Activated CD8-positive, alpha-beta memory T cell treated with anti-CD3 and anti-CD28 coated beads for 36 hours (primary cell): Measurements from ENCODE around the gene SYTL3. TPM values are rescaled to one million over a fixed set of nuclear protein-coding genes. Genes with fewer than 3 reads are reported as not detected.

ENCODE experiments used
- CTCF ChIA-PET: fragments of 350-600 bp; sonication (Branson Sonifier 250); formaldehyde crosslinking; loops from one replicate; lab custom pipeline; 2021; ENCODE audit warnings: antibody characterized with exemption; lab: Charles Lee
- POLR2A ChIA-PET: fragments of 350-600 bp; sonication (Branson Sonifier 250); formaldehyde crosslinking; loops from one replicate; lab custom pipeline; 2021; ENCODE audit warnings: antibody characterized with exemption; lab: Charles Lee
- total RNA-seq, 2 experiments: library from RNA; stranded (reverse); gene quantifications; one replicate each; pipeline ENCODE4 v1.2.3, GENCODE V29; 2021

The SYTL3 gene
- total RNA-seq, 2 experiments from 2014 or later = 119 to 124 TPM

DNA sequence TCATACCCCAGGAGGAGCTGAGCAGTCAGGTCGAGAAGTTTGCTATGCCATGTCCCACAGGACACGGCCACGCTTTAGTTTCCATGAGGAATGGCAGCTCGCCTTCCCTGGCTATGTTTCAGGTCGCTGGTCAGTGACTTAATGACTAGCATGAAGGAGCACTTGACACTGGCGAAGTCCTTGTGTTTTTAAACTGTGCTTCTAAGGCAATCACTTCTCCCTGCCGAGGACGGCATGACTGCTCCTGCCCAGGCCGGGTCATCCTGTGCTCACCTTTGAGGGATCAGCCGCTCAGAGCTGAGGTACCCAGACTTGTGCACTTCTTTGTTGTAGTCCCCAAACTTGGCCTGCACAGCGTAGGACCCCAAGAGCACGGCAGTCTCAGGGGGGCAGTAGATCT, 135.2 kb downstream of the SYTL3 start:
- CTCF ChIA-PET = interaction anchor here (0.6 kb wide), 1 partner anchor 152 kb away, joined by 3 read pairs; no protein-coding TSS in a partner anchor
- POLR2A ChIA-PET = no interaction called here

DNA sequence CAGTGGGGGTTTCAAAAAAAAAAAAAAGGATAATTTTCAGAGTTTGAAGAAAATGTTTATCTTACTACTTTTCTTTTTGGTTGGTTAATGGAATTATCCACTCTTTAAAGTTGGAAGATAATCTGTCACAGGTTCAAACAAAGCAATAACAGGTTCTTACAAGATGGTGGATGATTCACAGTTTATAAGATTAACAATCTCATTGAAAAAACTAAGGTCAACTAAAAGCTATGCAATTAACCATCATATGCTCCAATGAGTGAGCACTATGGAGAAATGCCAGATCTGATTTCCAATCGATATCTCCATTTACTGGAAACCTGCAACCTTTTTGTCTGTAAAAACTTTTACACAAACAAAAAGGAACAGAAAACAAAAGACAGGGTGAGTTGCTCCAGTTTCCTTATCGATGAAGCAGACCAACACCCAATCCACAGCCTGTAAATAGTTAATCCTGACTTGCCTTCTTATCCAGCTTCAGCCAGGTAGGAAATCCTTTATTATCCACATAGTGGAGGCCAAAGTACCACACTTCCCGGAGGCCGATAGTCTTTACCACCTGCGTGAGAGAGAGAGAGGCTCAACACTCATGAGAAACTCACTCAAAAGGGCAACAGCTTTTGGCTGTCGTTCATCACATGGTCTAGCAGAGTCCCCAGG, 136.9 kb downstream of the SYTL3 start:
- ChIA-PET POLR2A (no interaction called here), CTCF (interaction anchor here (0.7 to 1.8 kb wide), 3 partner anchors 15 to 103 kb away, joined by 3 read pairs; no protein-coding TSS in a partner anchor)

DNA sequence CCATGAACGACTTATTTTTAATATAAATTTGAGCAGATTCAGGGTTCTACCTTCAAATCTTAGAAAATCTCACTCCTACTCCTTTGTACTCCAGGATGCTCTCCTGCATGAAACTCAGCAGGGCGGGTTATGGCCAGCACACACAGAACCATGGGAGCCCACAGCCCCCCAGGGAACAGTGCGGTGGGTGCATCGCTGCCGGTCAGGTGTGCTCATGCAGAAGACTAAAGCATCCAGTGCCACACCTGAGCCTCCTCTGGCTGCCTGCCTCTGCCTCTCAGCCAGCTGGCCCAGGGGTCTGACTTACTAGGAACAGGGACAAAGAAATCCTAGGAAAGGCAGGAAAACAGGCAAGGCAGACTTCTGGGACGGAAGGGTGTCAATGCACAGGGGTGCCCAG, 137.5 kb downstream of the SYTL3 start:
- ChIA-PET CTCF (interaction anchor here (1.8 kb wide), 1 partner anchor 103 kb away, joined by 3 read pairs; no protein-coding TSS in a partner anchor), POLR2A (no interaction called here)

DNA sequence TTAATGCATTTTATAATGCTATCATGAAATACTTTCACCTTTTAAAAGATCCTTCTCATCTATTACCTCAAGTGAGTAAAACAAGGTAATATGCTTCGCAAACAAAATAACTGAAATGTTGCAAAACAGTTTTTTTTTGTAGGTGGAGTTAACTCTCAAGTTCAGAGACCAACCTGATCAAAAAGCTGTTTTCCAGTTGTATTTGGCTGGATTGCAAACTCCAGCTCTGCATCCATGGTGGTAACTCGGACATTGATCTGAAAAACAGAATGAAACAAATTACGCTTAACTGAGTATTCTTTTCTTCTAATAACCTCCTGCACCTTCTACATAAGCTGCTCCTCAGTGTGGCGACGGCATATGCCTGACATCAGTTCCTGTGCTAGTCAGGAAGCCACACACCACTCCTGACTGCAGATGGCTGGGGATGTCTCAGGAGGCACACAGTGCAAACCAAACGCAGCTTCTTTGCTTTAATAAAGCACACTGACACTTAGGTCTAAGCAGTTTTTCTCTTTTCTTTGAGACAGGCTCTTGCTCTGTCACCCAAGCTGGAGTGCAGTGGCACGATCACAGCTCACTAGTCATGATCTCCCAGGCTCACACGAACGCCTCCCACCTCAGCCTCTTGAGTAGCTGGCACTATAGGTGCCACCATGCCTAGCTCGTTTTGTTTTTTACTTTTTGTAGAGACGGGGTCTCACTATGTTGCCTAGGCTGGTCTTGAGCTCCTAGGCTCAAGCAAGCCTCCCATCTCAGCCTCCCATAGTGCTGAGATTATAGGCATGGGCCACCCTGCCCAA, 139.5 kb downstream of the SYTL3 start:
- ChIA-PET POLR2A (interaction anchor here (0.6 kb wide), 1 partner anchor 82 kb away, joined by 3 read pairs; no protein-coding TSS in a partner anchor), CTCF (interaction anchor here (0.6 to 1.7 kb wide), 4 partner anchors 33 to 210 kb away, joined by 3 to 10 read pairs (median 4); partner anchors contain the start of gene RSPH3)

DNA sequence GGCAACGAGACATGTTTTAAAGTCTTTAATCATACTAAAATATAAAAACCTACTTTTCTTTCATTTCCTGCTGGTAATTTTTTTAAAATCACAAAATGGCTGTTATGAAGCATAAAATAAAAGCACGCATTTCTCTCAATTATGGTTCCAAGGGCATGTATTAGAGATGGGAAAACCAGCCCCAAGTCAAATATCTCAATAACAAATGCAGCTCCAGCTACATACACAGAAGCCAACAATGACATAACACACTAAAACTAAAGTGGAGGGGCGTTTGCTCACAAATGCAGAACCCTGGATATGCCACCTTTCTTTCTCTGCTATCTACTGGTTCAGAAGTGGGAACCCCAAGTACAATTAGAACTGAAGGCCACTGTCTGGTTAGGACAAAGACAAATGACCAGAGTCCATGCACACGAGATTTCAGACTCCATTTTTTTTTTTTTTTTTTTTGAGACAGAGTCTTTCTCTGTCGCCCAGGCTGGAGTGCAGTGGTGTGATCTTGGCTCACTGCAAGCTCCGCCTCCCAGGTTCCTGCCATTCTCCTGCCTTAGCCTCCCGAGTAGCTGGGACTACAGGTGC, 141.5 kb downstream of the SYTL3 start:
- POLR2A ChIA-PET = no interaction called here
- CTCF ChIA-PET = interaction anchor here (0.8 to 1.6 kb wide), 4 partner anchors 87 to 313 kb away, joined by 3 to 4 read pairs (median 4); no protein-coding TSS in a partner anchor

DNA sequence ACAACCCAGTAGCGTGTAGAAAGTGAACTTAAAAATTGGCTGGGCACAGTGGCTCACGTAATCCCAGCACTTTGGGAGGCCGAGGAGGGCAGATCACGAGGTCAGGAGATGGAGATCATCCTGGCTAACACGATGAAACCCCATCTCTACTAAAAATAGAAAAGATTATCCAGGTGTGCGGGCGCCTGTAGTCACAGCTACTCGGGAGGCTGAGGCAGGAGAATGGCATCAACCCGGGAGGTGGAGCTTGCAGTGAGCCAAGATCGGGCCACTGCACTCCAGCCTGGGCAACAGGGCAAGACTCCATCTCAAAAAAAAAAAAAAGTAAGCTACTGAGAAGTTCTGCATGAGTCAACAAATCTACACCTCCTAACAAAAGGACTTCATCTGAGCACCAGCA, 142.7 kb downstream of the SYTL3 start:
- ChIA-PET POLR2A (interaction anchor here (0.6 kb wide), 1 partner anchor 11 kb away, joined by 3 read pairs; no protein-coding TSS in a partner anchor), CTCF (interaction anchor here (0.6 to 1.7 kb wide), 6 partner anchors 11 to 312 kb away, joined by 3 to 4 read pairs (median 4); no protein-coding TSS in a partner anchor)

DNA sequence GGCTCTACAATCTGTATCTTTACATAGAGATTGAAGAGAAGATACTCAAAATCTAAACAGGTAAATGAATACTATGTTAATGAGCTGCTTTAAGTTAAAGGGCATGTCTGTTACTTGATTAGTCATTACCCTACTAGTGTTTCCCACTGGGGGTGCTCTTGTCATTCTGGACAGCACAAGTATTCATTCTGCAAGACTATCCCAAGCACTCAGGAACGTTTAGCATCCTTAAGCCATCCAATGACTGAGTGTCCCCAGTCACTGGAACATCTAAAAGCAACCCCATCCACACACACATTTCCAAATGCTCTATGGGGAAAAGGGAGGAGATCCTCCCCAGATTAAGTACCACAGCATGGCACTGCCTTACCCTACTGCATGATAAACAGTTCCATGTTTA, 143.6 kb downstream of the SYTL3 start:
- CTCF ChIA-PET = interaction anchor here (0.6 to 1.7 kb wide), 7 partner anchors 10 to 287 kb away, joined by 3 to 4 read pairs (median 3); no protein-coding TSS in a partner anchor
- POLR2A ChIA-PET = interaction anchor here (0.6 kb wide), 1 partner anchor 79 kb away, joined by 4 read pairs; no protein-coding TSS in a partner anchor

DNA sequence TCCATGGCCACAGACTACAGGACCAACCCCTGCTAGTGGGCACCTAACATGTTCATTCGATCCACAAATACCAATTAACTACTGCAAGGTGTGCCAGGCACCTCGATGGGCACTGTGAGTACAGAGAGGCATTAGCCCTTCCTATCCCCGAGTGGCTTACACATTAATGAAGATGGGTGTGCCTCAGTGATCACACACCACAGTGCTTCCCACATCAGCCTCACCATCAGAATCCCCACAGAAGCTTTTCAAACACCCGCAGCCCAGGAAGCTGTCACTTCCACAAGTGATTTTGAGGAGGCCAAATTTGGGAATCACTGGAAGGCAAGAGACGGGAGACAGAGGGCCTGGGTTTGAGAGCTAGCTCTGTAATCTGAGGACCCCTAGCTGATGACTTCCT, 145.7 kb downstream of the SYTL3 start:
- ChIA-PET POLR2A (no interaction called here), CTCF (interaction anchor here (0.8 to 1.7 kb wide), 3 partner anchors 18 to 193 kb away, joined by 3 read pairs; no protein-coding TSS in a partner anchor)

DNA sequence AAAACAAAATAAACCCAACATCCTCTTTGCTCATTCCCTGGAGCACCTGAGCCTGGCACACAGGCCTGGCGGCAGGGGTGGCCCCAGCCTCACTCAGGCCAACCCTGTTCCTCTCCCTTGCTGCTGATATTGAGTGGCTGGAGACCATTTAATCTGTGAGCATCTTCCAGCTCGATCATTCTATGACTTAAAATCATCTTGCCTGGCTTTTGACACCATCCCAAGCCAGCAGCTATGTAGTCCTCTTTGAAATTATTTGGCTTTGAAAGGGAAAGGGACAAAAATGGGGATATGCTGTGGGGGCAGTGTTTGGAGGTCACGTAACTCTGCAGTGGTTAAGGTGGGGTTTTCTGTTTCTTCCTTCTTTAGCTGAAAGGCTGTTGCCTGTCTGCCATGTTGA, 146.5 kb downstream of the SYTL3 start:
- POLR2A ChIA-PET = no interaction called here
- CTCF ChIA-PET = interaction anchor here (0.6 to 1.7 kb wide), 4 partner anchors 17 to 192 kb away, joined by 3 read pairs; no protein-coding TSS in a partner anchor

DNA sequence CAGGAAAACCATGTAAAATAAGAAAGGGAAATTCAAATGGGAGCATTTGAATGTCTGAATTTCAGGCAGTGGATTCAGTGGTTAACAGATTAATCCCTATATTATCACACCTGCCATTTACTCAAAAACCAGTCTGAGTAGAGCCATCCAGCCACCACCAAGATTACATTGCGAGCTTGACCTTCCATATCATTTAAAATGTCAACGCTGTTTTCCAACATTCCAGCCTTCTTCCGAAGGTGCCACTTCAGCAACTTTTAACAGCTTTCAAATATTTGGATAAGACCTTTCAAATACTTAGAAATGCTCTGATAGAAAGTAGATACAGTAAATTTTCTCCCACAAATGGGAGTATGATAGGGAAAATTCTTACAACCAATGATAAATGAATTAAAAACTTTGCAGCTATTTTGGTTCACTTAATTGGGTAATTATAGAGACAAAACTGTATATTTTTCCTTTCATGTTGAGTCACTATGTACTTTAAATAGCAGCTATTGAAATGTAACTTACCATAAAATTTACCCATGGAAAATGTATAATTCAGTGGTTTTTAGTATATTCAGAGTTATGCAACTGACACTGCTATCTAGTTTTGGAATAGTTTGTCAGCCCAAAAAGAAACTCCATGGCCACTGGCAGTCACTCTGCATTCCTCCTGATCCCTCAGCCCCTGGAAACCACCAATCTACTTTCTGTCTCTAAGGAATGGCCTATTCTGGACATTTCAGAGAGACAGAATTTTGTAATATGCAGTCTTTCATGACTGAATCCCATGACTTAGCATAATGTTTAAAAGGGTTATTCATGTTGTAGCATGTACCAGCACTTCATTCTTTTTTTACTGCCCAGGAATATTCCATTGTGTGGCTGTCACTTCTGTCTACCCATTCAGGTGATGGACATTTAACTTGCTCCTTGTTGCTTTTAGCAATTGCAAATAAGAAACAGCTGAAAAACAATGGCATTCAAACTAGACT, 147.8 kb downstream of the SYTL3 start:
- ChIA-PET CTCF (interaction anchor here (0.7 to 1.2 kb wide), 3 partner anchors 22 to 175 kb away, joined by 3 read pairs; partner anchors contain the start of gene EZR), POLR2A (interaction anchor here (0.6 to 1.1 kb wide), 4 partner anchors 17 to 429 kb away, joined by 3 to 7 read pairs (median 4); no protein-coding TSS in a partner anchor)

DNA sequence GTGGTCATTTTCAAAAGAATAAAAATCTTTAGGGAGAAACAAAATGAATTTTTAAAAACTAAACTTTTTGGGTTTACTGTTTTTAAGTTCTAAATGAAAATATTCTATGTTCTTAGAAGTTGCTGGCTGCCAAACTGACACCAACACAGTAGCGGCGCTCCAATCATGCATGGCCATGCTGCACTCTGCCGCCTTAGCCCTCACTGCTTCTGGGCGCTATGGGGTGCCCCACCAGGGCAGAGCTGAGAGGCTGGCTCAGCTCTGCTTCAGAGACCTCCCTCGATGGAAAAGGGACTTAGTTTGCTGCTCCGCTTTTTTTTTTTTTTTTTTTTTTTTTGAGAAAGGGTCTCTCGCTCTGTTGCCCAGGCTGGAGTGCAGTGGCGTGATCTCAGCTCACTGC, 148.5 kb downstream of the SYTL3 start:
- ChIA-PET CTCF (interaction anchor here (0.7 to 1.2 kb wide), 4 partner anchors 19 to 174 kb away, joined by 3 to 9 read pairs (median 3); no protein-coding TSS in a partner anchor), POLR2A (interaction anchor here (1.0 to 1.1 kb wide), 2 partner anchors 16 to 71 kb away, joined by 3 to 7 read pairs; no protein-coding TSS in a partner anchor)

DNA sequence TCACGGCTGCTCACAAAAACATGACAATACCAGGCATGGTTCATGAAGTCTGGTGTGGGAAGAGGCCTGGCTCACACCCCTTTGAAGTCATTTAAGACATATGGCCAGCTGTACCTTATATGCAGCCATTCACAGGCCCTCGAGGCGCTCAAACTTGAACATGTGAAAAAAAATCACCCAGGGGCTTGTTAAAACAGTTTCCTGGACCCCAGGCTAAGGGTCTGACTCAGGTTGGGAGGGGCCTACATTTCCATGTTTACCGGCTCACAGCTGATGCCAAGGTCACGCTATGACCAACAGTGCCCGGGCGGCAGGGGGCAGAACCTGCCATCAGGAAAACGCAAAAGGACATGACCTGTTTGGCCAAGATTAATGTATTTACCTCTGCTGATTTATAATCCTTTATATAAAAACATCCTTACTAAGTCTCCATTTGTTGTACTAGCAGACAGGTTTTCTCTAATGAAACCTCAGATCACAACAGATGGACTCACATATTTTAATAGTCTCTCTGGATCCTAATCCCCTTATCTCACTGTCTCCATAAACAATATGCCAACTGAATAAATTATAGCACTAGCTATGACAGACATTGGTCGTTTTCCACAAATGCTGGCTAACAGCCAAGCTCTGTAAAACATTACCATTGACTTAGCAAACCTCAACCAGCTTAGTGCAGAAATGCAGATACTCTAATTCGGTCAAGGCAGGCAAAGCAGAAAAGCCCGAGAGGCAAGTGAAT, 149.4 kb downstream of the SYTL3 start:
- ChIA-PET POLR2A (interaction anchor here (1.0 kb wide), 1 partner anchor 70 kb away, joined by 7 read pairs; no protein-coding TSS in a partner anchor), CTCF (interaction anchor here (0.7 to 1.1 kb wide), 2 partner anchors 18 to 24 kb away, joined by 3 to 9 read pairs; no protein-coding TSS in a partner anchor)

DNA sequence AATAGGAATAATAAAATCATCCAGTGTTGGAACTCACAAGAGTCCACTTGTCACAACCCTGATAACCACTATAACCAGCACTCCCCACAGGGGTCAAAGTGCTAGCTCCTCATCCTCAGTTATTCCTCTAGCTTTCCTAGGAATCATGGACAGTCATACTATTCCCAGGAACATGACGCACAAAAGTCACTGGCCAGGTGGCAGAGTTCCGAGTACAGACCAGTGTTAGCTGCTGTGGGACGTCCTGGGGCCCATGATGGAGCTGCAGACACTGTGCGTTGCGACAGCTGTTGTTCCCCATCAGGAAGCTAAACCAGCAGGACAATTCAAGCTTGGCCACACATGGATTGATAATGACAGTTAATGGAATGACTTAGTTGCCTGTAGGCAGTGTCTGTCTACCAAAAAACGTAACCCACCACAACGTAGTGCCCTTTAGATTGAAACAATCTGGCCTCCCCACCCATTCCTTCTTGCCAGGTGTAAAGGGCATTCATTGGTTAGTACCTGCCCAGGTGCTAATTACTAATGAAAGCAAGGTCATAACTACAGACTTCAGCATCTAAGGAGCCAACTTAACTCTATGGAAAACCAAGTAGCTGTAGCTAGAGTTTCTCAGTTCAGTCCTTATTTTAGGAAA, 151.9 kb downstream of the SYTL3 start:
- ChIA-PET POLR2A (interaction anchor here (1.0 kb wide), 1 partner anchor 12 kb away, joined by 5 read pairs; no protein-coding TSS in a partner anchor), CTCF (interaction anchor here (0.6 to 1.9 kb wide), 4 partner anchors 12 to 170 kb away, joined by 3 to 4 read pairs (median 4); no protein-coding TSS in a partner anchor)

DNA sequence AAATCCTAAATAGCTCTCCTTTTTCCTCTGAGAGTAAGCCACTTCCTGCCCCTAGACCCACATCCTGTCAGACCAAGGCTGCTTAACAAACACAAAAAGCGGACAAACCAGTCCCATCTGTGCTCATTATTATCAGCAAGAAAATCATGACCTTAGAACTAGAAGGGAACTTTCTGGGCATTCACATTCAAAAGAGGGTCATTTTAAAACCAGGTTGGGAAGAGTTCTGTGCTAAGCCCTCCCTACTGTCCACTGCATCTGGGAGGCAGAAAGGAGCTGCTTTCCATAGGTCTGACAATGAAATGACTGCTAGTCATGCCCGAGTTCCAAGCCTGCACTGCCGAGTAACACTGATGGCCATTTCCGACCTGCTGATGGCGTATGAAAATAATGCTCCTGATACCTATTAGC, 153.9 kb downstream of the SYTL3 start:
- CTCF ChIA-PET = interaction anchor here (0.6 to 0.8 kb wide), 4 partner anchors 10 to 281 kb away, joined by 3 to 4 read pairs (median 4); no protein-coding TSS in a partner anchor
- POLR2A ChIA-PET = interaction anchor here (0.9 kb wide), 1 partner anchor 76 kb away, joined by 4 read pairs; no protein-coding TSS in a partner anchor

DNA sequence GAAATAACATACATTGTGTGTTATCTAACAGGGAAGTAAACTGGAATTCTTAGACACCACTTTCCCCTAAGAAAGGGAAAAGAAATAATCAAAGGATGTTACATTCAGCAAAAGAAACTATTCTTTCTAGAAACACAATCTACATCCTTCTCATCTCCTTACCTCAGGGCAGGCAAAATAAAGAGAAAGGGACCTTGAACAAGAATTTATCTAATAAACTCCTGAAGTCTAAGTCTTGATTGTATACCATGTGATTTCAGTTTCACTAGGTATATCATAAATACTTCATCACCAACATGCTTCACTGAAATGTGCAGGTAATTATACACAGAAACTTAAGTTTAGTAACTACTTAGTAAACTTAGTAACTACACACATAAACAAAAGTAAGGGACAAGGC, 154.4 kb downstream of the SYTL3 start:
- ChIA-PET CTCF (interaction anchor here (0.6 to 0.8 kb wide), 3 partner anchors 9 to 282 kb away, joined by 3 to 4 read pairs (median 4); no protein-coding TSS in a partner anchor), POLR2A (interaction anchor here (0.9 kb wide), 1 partner anchor 76 kb away, joined by 4 read pairs; no protein-coding TSS in a partner anchor)
